ENCODE measurements around the gene CEP112.
A peak's percentile ranks its signal among the peaks of the same experiment; 100 is the strongest.
"Not testable (repeated sequence)": the region's sequence is repeated elsewhere in the genome, so short reads cannot be mapped to it uniquely, and the experiment has no call there.

The CEP112 gene

DNA sequence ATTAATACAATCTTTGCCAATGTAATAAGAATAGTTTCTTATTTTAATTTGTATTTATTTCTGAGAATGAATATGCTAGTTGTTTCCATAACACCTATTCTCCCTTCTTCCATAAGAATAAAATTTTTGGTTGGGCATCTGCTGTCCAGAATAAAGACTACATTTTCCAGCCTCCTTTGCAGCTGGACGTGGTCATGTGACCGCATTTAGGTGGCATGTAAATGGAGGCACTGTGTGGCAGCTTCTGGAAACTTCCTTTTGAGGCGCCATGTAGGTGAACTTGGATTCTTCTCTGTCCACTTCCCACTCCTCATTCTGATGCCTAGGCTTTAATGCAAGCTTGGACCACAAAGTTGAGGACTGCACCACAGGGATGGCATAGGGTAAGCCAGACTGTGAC lies 415.0 kb downstream of the CEP112 start:
- DNase-seq (ENCODE audit: low read depth): no peak

DNA sequence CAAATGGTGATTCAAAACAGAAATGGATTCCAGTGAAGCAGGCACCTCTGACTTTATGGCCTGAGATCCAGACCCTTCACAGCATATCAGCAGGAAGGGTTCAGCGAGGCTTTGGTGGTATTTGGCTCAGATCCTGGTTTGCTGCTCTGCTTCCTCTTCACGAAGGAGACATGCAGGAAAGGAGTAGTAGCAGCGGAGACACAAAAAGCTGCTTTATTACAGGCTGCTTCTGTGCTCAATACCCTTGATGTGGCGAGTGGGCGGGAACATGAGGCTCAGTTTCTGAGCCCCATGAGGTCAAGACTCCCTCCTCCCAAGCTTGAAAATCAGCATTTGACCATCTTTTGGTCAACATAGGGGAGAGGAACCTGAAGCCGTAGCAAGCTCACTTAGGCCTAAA lies 417.1 kb downstream of the CEP112 start:
- no peak for DNase-seq (ENCODE audit: low read depth)

DNA sequence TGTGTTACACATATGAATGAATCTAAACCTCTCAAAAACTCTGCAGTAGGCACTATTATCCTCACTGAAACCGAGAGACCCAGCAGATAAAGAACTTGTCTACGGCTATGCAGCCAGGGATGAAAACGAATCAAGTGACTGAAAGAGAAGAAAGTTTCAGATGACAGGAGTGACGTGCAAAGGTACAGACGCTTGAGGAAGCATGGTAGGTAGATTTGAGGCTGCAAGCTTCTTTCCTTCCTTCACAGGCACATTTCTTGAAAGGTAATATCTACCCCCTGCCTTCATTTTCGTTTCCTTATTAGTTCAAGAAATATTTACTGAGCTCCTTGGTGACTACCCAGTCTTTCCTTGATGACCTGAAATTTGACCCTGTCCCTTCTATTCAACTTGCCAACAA lies 418.9 kb downstream of the CEP112 start:
- no peak for DNase-seq (ENCODE audit: low read depth)

DNA sequence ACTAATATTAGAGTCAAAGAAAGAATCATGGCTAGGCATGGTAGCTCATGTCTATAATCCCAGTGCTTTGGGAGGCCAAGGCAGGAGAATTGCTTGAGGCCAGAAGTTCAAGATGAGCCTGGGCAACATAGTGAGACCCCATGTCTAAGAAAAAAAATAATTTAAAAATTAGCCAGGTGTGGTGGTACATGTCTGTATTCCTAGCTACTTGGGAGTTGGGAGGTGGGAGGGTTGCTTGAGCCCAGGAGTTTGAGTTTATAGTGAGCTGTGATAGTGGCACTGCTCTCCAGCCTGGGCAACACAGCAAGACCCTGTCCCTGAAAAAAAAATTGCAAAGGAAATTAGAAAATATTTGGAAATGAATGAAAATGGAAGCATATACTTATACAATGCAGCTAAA lies 420.2 kb downstream of the CEP112 start:
- no peak for DNase-seq (ENCODE audit: low read depth)

DNA sequence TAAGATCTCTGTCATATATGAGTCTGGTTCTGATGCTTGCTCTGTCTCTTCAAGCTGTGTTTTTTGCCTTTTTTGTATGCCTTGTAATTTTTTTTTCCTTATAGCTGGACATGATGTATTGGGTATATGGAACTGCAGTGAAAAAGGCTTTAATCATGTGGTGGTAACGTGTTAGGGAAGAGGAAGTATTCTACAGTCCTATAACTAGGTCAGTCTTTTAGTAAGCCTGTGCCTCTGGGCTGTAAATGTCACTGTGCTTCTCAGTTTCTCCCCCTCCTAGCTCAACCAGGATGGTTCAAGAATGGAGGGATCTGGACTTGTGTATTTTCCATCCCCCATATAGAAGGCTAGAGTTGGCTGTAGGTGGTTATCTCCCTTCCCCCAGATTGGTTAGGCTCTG lies 428.1 kb downstream of the CEP112 start:
- DNase-seq (ENCODE audit: low read depth): no peak

DNA sequence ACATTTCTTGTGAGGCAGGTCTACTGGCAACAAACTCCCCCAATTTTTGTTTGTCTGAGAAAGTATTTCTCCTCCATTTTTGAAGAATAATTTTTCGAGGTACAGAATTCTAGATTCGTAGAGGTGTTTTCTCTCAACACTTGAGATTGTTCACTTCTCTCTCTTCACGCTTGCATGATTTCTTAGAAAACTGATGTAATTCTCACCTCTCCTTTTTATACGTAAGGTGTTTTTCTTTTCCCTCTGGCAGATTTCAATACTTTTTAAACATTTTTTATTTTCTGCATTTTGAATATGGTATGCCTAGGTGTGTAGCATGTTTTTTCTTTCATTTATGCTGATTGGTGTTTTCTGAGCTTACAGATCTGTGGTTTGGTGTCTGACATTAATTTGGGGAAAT lies 429.0 kb downstream of the CEP112 start:
- DNase-seq (ENCODE audit: low read depth): no peak

DNA sequence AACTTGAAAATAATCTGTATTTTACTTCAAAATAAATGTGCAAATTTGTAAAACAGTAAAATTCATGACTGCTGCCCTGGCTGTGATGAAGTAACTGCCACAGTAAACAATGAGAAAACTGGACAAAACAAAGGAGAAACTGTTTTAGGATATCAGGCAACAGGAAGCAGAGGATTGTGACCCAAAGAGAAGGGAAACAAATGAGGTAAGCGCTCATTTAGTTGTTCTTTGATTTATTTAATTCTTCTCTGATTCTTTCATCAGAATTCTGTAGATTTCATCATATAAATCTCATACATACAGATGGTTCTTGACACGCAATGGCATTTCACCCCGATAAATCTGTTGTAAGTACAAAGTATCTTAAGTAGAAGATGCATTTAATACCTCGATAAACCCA lies 432.4 kb downstream of the CEP112 start:
- no peak for DNase-seq (ENCODE audit: low read depth)

DNA sequence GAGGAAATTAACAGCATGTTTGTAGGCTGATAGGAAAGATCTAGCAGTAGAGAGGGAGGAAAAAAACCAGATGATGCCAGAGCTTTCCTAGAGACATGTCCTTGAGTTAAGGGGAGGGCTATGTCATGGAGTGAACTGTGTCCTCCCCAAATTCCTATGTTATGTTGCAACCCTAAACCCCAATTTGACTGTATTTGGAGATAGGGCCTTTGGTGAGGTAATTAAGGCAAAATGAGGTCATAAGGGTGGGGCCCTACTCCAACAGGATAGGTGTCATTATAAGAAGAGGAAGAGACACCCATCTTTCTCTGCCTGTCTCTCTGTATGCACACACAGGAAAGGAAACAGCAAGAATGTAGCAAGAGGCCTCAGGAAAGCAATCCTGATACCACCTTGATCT lies 435.2 kb downstream of the CEP112 start:
- DNase-seq (ENCODE audit: low read depth): no peak

DNA sequence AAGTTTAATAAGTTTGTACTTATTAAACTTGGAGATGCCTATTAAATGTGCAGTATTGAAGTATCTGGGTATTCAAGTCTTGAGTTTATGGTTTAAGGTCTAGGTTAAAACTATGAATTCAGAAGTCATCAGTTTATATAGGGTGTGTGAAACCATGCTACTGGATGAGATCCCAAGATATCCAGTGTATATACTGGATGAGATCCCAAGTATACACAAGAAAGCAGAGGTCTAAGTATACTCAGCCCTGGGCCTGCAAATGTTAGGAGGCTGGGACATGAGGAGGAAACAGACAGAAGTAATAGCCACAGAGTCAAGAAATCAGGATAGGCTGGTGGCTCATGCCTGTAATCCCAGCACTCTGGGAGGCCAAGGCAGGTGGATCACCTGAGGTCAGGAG lies 436.1 kb downstream of the CEP112 start:
- no peak for DNase-seq (ENCODE audit: low read depth)

DNA sequence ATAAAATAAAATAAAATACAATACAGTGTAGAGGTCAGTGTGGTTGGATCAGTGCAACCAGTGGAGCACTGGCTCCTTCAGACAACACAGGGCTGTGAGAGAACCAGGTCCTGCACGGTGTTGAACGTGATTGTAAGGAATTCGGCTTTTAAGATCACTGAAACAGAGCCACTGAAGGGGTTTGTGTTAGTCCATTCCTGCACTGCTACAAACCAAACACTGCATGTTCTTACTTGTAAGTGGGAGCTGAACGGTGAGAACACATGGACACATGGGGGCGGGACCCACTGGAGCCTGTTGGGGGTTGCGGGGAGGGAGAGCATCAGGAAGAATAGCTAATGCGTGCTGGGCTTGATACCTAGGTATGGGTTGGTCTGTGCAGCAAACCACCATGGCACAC lies 437.3 kb downstream of the CEP112 start:
- no peak for DNase-seq (ENCODE audit: low read depth)

DNA sequence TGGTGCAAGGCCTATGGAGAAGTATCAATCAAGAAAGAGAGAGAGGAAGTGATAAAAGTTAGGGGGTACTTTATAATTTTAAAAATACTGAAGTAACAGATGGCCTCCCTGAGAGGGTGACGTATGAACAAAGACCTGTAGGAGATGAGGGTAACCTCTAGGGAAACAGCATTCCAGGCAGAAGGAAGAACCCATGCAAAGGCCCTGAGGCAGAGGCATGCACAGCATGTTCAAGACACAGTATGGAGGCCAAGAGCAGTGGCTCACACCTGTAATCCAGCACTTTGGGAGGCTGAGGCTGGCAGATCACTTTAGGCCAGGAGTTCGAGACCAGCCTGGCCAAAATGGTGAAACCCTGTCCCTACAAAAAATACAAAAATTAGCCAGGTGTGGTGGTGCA lies 437.9 kb downstream of the CEP112 start:
- no peak for DNase-seq (ENCODE audit: low read depth)

DNA sequence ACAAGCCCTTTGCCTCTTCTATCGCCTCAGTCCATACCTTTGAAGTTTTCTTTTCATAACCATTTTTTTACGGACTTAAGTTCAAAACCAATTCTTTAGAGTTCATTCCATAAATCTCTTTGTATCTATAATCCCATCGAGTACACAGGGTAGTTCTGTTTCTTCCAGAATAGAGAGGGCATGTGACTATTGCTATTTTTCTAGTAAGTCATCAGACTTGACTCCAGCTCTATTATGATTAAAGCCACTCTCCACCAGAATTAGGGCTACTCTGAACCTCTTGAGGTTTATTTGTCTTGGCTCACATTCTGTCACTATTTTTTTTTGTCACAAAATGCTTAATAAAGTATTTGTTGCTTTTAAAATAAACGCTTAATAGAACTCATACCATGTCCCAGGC lies 438.6 kb downstream of the CEP112 start:
- DNase-seq (ENCODE audit: low read depth): no peak

DNA sequence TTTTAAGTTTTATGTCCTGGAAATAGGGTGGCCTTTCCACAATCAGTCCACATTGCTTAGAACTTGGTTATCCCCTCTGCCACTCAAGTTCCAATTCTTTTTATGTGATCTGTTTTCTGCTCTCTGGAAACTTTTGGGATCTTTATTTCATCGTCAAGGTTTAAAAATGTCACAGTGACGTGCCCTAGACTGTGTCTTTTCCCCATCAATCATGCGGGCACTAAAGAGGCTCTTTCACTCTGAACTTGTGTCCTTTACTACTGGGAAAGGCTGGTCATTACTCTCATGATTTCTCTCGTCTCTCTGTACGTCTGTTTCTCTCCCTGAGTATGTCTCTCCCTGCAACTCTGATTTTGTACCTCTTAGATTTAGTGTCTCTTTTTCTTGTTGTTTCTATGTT lies 440.7 kb downstream of the CEP112 start:
- no peak for DNase-seq (ENCODE audit: low read depth)

DNA sequence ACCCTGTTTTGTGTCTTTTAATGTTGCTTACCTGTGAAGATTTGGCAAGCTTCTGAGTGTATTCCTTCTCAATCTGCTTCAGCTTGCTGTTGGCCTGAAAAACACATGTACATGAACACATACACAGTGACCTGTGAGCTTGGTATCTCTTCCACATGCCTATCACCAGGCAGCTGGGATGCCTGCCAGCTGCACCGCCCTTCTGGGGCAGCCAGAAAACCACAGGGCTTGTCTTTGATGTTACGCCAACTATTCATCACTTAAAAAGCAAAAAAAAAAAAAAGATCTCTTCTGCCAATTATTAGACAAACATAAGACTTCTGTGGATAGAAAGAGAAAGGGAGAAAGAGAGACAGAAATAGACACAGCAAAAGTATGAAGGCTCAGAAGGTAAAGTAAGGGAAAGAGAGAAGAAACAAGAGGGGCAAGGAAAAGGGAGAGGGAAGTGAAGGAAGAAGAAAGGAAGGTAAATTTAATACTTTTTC lies 441.3 kb downstream of the CEP112 start:
- peak; percentile 95 for DNase-seq (ENCODE audit: low read depth)

DNA sequence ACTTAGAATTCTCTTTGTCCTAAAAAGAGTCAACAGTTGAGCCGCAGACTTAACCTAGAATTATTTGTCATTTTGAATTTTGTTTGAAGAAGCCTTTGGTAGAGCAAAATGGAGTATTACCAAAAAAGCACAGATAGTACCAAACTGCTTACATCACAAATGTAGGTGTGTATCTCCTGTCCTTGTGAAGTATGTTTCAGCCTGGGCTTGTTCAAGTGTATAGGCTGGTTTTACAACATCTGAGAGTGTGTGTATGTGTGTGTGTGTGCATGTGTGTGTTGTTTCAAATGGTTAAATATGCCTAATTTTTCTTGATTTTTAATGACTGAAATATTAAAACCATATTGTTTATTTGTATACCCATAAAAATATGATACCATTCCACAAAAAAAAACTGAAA lies 441.8 kb downstream of the CEP112 start:
- DNase-seq (ENCODE audit: low read depth): no peak

DNA sequence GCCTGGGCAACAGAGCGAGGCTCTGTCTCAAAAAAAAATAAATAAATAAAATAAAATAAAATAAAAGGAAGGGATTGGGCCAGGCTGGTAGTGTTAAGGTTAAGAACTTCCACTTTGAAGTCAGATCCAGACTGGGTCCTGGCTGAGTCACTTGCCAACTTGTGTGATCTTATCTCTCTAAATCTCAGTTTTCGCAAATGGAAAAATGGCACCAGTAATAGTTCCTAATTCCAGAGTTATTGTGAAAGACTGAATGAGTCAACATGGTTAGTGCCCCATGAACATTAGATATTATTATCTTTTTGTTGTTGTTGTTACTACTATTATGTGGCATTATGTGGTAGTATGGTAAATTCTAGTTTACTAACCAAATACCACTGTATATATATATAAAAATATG lies 442.5 kb downstream of the CEP112 start:
- peak; percentile 65 for DNase-seq (ENCODE audit: low read depth)

DNA sequence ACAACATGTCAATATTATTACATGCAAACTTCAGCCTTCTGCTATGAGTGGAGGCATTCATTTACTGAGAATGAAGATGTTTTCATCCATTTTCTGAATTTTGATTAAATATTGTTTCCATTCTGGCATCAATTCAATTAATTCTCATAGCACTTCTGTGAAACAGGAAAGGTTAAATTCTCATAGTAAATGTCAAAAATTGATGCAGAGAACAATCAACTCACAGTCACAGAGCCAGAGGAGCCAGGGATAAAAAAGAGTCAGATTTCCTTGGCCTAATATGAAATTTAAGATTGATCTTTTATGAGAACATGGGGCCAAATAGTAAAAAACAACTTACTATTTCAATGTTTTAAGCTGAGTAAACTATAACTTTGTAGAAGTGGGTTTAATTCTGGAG lies 446.7 kb downstream of the CEP112 start:
- DNase-seq (ENCODE audit: low read depth): no peak

DNA sequence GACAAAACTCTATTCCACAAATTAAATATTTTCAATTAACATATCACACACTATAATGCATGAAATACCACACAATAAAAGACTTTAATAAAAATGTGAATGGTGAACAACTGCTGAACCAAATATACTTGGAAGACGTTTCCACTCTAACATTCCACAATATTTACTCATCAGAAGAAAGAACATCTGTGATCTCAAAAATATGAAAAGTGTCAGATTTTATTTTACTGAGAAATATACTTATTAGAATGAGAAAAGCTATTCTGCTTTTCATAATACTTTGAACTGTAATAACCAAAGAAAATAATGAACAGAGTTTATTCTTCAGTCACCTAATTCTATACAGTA lies 448.7 kb downstream of the CEP112 start:
- DNase-seq (ENCODE audit: low read depth): peak; percentile 56

DNA sequence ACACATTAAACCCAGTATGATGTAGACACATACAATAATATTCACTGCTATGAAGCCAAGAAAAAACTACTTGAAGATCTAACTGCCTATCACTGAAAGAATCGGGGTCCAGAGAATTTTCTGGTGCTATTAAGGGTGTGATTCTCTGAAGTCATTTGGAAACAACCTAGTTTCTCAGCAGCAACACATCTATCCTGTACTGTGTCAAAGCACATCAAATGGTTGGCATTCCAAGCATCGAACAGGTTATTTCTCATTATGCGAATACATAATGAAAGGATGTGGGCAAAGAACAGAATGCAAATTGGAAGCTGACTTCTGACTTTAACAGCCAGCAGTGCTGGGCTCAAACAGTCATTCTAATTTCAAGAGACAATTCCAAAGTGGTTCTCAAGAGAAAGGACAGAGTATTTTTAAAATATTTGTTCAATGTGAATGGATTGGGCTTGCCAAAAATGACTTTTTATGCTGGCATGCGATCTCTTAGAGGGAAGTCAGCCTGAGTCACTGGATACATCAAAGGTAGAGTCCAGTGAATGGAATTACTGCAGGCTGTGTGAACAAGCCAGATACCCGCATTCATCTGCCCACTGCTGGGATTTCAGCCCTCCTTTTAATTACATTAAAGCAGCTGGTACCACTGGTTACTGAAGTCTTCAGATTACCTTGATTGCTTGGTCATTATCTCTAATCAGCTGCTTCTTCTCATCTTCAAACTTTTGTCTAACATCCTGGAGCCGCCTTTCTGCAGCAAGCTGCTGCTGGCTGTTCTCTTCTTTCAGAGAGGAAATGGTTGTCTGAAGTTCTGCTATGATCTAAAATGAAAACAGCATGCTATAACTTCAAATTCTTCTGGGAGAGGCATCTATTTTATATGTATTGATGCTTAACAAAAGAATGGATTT lies 449.3 kb downstream of the CEP112 start:
- peak; percentile 92 for DNase-seq (ENCODE audit: low read depth)

DNA sequence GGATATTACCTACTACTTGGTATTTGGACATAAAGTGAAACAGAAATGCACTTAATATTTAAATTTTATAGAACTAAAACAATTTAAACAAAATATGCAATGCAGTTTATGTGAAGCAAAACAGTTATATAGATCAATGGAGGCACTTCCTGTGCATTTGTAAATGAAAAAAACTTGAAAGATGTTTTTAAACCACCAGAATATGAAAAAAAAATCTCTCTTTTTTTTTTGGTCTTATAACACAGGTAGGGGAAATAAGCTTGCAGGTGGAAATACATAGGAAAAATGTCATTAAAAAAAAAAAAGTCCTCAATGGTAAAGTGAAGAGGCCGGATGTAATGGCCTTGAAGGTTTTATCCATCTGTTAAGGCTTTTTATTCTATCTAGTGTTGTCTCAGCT lies 450.2 kb downstream of the CEP112 start:
- no peak for DNase-seq (ENCODE audit: low read depth)

DNA sequence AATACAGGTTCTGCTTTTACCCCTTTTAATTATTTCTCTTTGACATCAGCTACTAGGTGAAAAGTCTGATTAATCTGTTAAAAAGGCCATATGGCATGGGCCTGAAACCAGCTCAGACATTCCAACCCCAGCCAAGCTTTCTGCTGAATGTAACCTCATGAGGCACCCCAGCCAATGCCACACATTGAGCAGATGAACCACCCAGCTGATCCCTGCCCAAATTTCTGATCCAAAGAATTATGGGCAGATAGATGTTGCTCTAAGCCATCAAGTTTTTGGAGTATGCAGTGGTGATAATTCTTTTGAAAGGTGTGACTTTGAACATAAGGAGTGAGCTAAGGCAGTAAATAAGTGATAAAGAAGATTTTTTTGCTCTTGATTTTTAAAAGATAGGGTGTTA lies 452.9 kb downstream of the CEP112 start:
- no peak for DNase-seq (ENCODE audit: low read depth)

DNA sequence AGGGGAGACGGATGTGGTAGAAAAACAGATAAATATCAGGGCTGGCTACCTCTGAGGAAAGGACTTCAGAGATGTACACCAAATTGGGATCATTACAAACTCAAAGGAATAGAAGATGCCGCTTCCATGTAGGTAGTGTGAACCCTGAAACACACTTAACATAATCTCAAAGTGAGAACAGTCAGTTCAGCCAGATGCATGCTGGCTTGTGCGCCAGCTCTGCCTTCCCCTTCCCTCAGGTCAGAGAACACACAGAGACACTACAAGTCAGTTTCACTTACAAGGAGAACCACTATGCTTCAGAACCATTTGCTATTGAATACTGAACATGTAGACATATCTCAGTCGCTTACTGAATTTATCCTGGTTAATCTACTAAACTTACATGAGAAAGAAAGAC lies 454.5 kb downstream of the CEP112 start:
- DNase-seq (ENCODE audit: low read depth): no peak

DNA sequence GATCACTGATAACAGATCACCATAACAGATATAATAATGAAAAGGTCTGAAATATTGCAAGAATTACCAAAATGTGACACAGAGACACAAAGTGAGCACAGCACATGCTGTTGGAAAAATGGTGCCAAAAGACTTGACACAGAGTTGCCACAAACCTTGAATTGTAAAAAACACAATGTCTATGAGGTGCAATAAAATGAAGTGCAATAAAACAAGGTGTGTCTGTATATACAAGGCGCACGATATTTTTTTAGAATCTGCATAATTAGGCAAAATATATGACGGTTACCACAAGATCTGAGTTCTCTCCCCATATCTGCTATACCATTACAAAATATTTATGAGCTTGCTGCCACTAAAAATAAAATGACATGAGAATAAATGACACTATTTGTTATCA lies 458.6 kb downstream of the CEP112 start:
- DNase-seq (ENCODE audit: low read depth): no peak

DNA sequence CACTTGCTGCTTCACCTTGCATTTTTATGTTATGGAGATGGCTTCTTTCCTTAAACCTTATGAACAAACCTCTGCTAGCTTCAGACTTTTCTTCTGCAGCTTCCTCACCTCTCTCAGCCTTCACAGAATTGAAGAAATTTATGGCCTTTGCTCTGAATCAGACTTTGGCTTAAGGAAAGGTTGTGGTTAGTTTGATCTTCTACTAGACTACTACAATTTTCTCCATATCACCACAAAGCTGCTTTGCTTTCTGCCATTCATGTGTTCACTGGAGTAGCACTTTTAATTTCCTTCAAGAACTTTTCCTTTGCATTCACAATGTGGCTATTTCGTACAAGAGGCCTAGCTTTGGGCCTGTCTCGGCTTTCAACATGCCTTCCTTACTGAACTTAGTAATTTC lies 459.3 kb downstream of the CEP112 start:
- not testable (repeated sequence) for DNase-seq (ENCODE audit: low read depth)

Measured in ELR (cell line).